Stimulated activated CD4-positive, alpha-beta T cell treated with anti-CD3 and anti-CD28 coated beads, Interleukin-15, amount 100 ng/mL, for 1 hour (primary cell): ENCODE measurements around the gene TMED9.
"Not testable (repeated sequence)": the region's sequence is repeated elsewhere in the genome, so short reads cannot be mapped to it uniquely, and the experiment has no call there.

Experiments
- DNase-seq, 2 donors: peaks; one replicate each; pipeline ENCODE4 v3.0.0-alpha.2; 2020; ENCODE audit warnings: low read depth in 1 of 2, low spot score in 1 of 2

Gene TMED9

DNA sequence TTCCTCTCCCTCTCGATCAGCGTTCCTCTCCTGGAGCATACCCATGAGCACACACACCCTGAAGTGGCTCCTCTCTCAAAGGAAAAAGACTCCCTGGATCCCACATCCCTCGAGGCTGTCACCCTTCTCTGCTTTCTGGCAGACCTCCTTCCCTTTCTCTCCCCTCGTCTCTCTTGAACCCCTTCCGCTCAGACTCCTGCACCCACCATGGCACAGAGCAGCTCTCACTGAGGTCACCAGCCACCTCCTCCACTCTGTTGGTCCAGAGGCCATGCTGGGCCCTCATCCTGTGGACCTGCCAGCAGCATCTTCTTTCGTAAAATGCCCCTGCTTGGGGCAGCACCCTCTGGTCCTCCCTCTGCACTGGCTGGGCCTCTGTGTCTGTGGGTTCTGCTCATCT lies 13.7 kb downstream of the TMED9 start:
- DNase-seq, result no peak

DNA sequence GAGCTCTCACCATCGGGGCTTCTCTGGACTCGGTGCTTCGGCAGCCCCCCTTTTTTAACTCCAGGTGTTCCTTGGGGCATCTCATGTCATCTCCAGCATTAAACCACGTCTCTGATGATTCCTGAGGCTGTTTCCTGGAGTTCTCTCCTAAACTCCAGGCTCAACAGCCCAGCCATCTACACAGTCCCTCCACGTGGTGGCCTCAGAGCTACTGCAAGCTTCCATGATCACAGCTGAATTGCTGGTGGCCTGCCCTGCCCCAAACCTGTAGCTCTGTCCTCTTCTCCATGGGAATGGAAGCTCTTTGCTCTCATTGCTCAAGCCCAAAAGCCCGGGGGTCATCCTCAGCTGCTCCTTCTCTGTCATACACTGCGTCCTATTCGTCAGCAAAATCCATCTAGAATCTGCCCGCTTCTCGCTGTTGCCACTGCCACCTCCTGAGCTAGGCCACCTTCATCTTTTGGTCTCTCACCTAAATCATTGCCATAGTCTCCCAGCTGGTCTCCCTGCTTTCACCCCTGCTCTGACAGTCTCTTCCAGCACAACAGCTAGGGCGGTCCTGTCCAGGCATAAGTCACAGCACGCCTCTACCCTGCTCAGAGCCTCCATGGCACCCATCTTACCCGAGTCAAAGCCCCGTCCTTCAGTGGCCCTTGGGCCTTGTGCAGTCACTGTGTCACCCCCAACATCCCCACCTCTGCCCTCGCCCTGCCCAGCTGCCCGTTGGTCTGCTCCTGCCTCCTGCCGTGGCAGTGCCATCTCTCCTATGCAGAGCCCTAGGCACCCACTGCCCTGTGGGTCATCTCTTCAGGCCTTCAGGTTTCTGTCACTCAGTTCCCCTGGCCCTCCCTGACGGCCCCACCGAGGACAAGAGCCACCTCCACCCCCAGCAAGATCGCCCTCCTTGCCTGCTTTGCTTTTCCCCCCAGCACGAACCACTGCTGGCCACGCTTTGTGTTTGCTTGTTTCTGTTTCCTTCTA lies 14.4 kb downstream of the TMED9 start:
- DNase-seq, result no peak

DNA sequence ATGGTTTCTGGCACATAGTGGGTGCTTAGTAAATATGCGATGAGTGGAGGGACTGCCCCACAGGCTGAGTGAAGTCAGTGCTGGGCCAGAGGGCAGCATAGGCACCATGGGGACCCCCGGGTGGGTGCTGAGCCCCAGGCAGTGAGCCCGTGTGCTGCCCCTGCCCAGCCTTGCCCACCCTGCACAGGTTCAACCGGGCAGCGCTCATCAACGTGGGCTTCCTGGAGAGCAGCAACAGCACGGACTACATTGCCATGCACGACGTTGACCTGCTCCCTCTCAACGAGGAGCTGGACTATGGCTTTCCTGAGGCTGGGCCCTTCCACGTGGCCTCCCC lies 15.1 kb downstream of the TMED9 start:
- no peak for DNase-seq

DNA sequence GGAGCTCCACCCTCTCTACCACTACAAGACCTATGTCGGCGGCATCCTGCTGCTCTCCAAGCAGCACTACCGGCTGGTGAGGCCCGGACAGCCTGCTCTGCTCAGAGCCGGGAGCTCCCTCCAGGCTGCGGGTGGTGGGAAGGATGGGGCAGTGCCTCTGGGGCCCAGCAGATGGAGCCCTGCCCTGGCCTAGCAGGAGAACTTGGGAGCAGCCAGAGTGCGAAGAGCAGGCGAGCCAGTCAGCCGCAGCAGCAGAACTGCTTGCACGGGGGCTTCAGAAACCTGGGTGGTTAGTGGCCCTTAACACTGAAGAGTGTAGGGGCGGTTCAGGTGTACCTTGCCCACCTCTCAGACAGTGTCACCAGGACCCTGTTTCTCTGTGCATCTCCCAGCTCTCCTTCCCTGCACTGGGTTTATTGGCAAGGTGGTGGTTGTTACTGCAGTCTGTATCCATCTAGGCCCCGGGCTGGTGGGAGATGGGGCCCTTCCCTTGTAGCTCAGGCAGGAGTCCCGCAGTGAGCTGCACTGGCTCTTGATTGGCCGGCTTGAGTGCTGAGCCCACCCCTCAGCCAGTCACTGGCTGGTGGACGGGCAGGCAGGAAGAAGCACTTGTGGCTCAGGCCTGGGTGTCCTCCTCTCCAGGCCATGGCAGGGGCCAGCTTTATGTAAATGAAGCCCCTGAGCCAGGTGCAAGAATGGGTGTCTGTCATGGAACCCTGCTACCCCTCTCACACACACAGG lies 15.6 kb downstream of the TMED9 start:
- peak; percentile 32 to 55 for DNase-seq

DNA sequence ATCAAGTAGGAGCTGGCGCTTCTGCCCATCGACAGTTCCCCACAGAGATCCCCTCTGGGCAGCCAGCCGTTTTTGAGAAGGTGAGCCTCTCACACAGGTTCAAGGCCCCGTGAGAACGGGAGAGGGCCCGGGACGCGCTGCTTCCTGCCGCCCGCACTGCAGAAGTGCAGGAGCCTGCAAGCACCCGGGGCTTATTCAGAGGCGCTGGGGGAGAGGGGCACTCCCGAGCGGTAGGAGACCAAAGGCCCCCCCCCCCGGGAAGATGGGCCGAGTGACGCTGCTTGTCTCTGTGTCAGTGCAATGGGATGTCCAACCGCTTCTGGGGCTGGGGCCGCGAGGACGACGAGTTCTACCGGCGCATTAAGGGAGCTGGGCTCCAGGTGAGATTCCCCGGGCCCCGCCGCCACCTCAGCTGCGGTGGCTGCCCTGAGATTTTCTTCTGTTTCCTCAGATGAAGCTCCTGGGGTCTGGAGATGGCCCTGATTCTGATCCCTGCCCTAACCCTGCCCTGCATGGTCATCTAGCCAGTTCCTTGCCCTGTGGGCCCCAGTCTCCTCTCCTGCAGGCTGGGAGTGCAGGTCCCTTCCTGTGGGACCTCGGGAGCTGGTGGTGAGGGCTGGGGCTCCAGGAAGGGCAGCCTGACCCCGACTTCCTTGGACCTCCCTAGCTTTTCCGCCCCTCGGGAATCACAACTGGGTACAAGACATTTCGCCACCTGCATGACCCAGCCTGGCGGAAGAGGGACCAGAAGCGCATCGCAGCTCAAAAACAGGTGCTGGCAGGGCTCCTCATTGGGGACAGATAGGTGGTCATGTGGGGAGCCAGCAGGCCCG lies 16.5 kb downstream of the TMED9 start:
- no peak for DNase-seq

DNA sequence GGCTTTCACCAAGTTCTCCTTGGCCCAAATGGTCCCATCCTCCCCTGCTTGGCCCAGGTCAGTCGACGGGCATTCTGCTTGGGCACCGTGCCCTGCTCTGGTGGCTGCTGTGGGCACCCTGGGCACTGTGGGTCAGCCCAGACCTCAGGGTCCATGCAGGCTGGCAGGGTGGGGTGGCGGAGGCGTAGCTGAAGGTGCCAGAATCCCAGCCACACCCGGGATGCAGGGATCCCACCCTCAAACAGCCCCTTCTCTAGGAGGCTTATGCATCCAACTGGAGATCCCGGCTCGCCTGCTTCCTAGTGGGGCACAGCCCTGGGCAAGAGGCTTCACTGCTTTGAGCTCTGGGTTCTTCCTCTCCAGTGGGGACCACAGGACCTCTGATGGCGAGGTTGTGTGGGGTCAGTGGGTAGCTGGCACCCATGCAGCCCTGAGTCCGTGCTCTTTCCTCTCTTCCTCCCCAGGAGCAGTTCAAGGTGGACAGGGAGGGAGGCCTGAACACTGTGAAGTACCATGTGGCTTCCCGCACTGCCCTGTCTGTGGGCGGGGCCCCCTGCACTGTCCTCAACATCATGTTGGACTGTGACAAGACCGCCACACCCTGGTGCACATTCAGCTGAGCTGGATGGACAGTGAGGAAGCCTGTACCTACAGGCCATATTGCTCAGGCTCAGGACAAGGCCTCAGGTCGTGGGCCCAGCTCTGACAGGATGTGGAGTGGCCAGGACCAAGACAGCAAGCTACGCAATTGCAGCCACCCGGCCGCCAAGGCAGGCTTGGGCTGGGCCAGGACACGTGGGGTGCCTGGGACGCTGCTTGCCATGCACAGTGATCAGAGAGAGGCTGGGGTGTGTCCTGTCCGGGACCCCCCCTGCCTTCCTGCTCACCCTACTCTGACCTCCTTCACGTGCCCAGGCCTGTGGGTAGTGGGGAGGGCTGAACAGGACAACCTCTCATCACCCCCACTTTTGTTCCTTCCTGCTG lies 17.4 kb downstream of the TMED9 start:
- DNase-seq, result no peak

DNA sequence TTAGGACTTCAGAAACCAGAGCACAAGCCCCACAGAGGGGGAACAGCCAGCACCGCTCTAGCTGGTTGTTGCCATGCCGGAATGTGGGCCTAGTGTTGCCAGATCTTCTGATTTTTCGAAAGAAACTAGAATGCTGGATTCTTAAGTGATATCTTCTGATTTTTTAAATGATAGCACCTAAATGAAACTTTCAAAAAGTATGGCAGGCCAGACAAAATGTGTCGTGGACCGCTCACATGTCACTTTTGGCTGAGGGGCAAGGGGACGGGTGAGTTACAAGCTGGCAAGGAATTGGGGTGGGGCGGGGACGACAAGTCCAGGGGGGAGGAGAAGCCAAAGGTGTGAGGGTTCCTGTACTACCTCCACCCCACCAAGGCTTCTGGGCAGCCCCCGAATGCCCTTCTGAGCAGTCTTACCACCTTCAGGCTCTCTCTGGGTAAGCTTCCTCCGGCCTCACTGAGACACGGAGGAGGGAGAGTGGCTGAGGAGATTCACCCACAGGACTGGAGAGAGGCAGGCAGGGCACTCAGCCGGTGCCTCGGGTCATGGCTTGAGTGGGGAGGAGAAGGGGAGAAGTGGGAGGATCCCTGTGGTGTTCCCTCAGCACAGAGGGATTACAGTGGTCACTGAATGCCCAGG lies 18.2 kb downstream of the TMED9 start:
- no peak for DNase-seq

DNA sequence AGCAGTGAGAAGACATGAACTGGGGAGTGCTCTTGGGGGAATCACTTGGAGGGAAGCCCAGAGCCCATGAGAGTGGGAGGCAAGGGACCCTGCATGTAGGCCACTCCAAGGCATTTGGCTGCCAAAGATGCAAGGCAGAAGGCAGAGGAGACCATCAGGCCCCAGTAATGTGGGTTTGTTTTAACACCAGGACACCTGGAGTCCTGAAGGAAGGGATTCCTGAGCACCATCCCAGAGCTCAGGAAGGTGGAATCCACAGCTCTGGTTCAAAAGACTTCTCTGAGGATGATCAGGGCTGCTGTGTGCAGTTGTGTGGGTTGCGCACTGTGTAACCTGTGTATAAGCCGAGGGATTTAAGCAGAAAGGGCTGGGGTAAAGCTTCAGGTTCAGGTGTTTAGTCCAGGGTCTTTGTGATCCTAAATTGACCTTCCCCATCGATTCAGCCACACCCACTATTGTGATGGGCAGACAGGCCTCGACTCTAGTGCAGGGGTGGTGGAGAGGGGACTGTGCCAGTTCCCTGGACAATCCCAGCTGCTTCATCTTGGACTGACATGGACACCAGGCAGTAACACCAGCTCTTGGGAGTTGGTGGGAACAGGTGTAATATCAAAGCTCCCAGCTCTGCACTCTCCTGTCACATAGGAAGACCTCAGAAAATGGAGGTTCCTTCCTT lies 18.9 kb downstream of the TMED9 start:
- no peak for DNase-seq

DNA sequence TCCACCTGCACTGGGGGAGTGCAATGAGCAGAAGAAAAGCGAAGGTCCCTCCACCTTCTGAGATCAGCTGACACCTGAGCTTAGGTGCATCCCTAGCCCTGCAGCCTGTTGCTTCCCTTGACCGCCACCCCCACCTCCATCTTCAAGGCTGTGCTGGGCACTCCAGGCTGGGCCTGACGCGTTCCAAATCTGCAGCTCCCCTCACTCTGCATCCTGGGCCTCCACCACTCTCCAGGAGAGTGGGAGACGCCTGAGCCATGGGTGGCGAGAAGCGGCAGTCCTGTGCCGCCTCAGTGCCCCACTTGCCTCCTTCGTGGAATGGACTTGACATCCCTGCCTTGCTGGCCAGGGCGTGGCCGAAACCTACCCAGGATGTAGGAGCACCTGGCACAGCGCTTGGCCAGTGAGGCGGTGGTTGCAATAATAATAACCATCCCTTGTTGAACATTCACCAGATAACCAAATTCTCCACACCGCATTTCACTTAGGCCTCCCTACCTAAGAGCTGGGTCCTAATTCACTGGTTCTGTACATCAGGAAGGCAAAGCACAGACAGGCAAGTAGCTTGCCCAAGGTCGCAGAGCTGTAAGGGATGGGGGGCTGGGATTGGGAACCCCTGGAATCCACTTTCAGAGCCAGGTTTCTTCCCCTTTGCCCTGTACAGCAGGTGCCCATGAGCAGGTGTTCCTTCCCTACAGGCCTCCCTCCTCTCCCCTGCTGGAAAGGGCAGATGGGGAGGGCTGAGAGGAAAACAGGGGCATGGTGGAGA lies 19.6 kb downstream of the TMED9 start:
- no peak for DNase-seq

DNA sequence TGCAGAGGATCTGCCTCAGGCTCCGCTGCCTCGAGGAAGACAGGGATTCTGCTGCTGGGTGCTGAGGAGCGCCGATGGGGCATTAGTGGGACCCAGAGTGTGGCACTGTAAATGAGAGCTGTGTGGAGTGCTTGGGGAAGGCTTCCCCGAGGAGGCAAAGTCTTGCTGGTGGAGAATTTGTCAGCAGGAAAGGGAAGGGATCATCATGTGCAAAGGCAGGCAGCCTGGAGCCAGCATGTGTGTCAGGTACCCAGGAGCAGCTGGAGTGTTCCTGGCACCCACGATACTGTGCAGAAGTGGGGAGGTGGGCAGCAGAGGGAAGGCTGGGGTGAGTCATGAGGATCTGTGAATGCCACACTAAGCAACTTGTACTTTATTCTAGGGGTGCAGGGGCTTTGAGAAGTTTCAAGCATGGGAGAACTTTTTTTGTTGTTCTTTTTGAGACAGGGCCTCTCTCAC lies 20.2 kb downstream of the TMED9 start:
- no peak for DNase-seq

DNA sequence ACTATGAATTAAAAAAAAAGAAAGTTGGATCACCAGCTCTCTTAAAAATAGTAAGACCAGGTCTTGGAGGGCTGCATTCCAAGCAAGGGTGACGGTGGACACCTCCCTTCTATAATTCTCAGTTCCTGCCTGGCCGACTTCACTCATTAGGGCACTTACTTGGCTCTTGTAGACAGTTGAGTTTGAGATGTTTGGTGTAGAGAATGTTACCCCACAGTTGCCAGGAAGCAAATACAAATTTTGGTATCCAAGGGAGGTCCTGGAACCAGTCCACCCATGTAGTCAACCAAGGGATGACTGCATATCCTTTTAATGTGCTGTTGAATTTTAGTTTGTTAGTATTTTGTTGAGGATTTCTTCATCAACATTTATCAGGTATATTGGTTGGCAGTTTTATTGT lies 28.6 kb downstream of the TMED9 start:
- no peak for DNase-seq

DNA sequence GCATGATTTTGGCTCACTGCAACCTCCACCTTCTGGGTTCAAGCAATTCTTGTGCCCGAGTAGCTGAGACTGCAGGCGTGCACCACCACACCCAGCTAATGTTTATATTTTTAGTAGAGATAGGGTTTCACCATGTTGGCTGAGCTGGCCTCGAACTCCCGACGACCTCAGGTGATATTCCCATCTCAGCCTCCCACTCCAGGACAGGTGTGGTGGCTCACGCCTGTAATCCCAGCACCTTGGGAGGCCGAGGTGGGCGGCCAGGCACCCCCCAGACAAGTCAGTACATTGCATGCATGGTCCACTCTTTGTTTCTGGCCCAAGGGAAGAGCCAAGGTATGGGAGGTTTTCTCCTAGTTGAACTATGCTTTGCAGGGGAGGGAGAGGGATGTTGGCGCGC lies 32.2 kb downstream of the TMED9 start:
- DNase-seq, result not testable (repeated sequence)

DNA sequence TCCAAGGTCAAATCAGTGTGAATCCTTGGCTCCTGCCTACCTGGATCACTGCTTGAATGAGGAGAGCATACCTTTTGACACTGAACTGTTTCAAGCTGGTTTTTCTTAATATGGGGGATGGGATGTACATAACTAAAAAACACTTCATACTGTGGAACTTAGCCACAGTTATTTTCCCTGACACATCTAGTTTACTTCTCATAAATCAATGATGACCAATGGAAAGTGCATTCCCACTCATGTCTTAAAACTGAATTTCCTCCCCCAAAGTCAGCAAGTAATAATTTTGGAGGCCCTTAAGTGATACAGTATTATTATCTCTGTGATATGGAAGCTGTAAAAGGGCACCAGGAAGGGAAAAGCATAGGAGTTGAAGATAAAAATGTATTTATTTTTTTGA lies 38.2 kb downstream of the TMED9 start:
- not testable (repeated sequence) for DNase-seq

DNA sequence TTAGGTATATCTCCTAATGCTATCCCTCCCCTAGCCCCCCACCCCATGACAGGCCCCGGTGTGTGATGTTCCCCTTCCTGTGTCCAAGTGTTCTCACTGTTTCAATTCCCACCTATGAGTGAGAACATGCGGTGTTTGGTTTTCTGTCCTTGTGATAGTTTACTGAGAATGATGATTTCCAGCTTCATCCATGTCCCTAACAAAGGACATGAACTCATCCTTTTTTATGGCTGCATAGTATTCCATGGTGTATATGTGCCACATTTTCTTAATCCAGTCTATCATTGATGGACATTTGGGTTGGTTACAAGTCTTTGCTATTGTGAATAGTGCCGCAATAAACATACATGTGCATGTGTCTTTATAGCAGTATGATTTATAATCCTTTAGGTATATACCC lies 42.9 kb downstream of the TMED9 start:
- DNase-seq, result not testable (repeated sequence)

DNA sequence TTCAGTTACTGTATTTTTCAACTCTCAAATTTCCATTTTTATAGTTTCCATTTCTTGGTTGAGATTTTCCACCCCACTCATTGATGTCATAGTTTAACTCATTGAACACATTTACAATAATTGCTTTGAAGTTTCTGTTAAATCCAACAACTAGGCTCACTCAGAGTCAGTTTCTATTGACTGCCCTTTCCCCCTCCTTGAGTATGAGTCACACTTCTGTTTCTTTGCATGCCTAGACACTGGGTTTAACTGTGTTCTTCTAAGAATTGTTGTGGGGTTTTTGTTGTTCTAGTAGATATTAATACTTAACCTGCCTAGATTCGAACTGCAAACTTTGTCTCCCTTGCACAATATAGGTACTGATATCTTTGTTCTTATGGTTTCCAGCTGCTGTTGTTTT lies 53.5 kb downstream of the TMED9 start:
- not testable (repeated sequence) for DNase-seq
